GM19043 (cell line): ENCODE data around the gene RARG.
"Not testable (repeated sequence)": the region's sequence is repeated elsewhere in the genome, so short reads cannot be mapped to it uniquely, and the experiment has no call there.

Experiments used
- ATAC-seq: cut with Tn5 transposase; IDR thresholded peaks from one replicate; pipeline ENCODE4 v1.9.1; 2021; ENCODE audit warnings: low read depth; ENCODE audit not compliant: unreplicated experiment

RARG gene

GRCh38 chr12:53174881-53175491, 57.0 kb downstream of the RARG start:
- ATAC-seq = no peak

- ATAC-seq = no peak
Measured at GRCh38 chr12:53173085-53173715, 58.8 kb downstream of the RARG start.

GRCh38 chr12:53172352-53172751, 59.7 kb downstream of the RARG start:
- no peak for ATAC-seq

GRCh38 chr12:53171725-53172329, 60.2 kb downstream of the RARG start:
- ATAC-seq = no peak

- ATAC-seq = no peak
Measured at GRCh38 chr12:53170876-53171724, 60.9 kb downstream of the RARG start.

- ATAC-seq = no peak
Measured at GRCh38 chr12:53170215-53170614, 61.8 kb downstream of the RARG start.

- ATAC-seq = no peak
Measured at GRCh38 chr12:53169644-53170043, 62.4 kb downstream of the RARG start.

GRCh38 chr12:53166837-53167236, 65.2 kb downstream of the RARG start:
- ATAC-seq = no peak

- ATAC-seq = not testable (repeated sequence)
Measured at GRCh38 chr12:53163008-53163407, 69.0 kb downstream of the RARG start.

- ATAC-seq = no peak
Measured at GRCh38 chr12:53161119-53161911, 70.7 kb downstream of the RARG start.

GRCh38 chr12:53160673-53161072, 71.3 kb downstream of the RARG start:
- no peak for ATAC-seq
